HG03108 (cell line): Measurements from ENCODE around the gene IGF2.

ENCODE experiments used
- ATAC-seq: cut with Tn5 transposase; IDR thresholded peaks from one replicate; pipeline ENCODE4 v1.9.1; 2021; ENCODE audit warnings: moderate library complexity; ENCODE audit not compliant: unreplicated experiment

Gene IGF2

DNA sequence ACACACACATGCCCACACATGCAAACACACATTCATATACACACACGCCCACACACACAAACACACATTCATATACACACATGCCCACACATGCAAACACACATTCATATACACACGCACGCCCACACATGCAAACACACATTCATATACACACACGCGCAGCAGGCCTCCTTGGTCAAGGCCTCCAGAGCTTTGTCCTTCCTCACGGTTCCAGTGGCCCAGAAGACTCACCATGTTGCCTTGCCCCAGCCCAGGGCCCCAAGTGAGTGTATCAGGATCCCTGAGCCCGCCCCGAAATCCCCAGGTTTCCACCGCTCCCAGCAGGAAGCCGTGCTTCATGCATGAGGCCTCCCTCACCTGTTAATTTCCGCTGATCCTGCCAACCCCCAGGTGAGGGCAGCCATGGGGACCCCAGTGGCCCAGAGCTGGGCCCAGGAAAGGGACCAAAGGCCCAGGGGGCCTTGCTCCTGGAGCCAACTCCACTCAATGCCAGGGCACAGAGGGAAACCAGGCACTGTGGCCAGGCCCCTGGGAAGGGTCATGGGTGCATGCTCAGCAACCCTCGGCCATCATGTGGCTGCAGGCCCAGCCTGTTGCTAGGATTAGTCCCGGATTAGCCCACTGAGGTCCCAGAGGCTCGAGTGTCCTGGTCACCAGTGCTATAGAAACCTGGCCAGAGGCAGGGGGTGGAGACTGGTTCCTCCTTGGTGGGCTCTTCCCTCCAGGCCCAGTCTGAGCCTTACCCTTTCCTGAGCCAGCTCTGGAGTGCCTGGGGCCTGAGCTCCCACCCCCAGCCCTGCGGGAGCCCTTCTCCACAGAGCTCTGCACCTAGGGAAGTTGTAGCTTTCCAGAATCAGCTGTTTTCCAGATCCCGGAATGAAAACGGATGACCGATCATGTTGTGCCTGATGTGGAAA lies 34.4 kb downstream of the IGF2 start:
- no peak for ATAC-seq

DNA sequence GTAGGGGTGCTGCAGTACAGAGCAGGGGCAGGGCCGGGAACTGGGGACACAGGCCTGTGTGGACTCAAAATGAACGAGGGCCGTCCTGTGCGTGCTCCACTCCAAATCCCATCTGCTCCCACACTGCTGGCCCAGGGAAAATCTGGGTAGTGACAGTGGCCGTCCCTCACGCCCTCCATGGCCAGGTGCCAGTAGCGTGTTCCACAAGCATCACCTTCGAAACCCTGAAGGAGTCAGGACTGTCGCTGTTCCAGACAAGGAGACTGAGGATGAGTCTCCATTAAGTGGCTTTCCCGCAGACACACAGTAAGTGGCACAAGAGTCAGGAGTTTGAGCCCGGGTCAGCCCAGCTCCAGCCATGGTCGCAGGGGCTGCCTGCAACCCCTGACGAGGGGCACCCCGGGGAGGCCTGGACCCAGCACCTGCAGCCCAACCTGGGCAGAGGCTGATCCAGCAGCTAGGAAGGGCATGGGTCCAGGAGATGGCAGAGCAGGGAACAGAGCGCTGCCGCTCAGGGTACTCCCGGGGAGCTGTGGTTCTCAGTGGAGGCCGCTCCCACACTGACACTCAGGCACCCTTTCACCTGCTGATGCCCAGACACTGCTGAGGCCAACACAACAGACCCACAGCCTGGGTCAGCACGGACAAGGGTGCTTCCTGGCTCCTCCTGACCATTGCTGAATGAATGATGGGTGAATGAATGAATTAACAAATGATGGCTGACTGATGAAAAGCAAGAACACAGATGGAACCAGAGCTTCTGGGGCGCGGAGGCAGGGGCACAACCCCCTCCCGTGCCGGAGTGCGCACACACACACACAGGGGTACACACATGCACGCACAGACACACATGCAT lies 35.3 kb downstream of the IGF2 start:
- ATAC-seq, result no peak

DNA sequence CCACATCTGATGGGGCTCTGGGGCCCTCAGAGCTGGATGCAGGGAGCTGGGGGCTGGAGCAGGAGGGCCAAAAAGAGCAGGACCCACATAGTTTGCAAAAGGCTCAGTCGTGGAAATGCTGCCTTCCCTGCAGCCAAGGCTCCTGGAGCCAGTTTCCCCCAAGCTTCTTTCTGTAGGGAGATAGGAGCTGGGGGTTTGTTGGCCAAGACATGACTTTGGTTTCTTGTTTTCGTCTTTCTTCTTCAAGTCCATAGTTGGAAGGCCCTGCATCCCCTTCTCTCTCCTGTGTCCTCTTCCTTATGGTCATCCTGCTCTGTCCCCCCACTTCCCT lies 36.3 kb downstream of the IGF2 start:
- no peak for ATAC-seq

DNA sequence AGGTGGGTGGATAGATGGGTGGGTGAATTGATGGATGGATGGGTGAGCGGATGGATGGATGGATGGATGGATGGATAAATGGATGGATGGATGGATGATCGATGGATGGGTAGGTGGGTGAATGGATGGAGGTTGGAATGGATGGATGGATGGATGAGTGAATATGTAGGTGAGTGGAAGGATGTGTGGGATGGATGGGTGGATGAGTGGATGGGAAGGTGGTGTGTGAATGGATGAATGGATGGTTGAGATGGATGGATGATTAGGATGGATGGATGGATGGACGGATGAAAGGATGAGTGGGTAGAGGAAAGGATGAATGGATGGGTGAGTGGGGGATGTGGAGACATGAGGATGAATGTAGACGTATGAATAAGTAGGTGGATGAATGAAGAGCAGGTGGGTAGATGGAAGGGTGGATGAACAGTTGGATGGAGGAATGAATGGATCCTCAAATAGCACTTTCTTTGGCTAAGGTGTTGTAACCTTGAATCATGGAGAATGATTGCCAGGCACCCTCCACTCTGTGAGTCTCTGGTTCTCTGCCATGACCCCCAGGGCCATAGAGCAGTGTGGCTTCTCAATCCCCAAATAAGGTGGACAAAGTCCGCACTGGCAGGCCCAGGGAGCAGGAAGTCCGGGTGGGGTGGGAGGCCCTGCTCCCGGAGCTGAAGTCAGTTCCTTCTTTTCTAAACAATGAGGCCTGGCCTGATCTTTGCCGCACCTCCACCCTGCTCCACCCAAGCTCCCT lies 36.9 kb downstream of the IGF2 start:
- no peak for ATAC-seq

DNA sequence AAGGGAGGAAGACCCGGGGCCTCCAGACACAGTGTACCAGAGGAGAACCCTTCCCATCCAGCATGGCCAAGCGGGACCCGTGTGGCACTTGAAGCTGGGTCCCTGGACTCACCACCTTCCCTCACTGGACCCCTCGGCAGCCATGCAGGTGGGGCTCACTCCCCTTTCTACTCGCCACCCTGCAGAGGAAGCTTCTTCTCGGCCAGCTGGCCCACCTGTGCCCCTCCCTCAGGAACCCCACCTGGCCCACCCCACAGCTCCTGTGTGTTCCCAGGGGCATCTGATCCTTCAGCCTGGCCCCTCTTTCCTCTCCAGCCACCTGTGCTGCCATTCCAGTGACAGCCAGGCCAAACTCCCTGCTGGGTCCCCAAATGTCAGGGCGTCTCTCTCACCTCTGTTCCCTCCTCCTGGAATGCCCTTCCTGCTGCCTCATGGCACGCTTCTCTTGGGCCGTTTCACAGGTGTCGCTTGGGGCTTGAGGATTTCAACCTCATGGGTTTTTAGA lies 38.0 kb downstream of the IGF2 start:
- ATAC-seq, result no peak

DNA sequence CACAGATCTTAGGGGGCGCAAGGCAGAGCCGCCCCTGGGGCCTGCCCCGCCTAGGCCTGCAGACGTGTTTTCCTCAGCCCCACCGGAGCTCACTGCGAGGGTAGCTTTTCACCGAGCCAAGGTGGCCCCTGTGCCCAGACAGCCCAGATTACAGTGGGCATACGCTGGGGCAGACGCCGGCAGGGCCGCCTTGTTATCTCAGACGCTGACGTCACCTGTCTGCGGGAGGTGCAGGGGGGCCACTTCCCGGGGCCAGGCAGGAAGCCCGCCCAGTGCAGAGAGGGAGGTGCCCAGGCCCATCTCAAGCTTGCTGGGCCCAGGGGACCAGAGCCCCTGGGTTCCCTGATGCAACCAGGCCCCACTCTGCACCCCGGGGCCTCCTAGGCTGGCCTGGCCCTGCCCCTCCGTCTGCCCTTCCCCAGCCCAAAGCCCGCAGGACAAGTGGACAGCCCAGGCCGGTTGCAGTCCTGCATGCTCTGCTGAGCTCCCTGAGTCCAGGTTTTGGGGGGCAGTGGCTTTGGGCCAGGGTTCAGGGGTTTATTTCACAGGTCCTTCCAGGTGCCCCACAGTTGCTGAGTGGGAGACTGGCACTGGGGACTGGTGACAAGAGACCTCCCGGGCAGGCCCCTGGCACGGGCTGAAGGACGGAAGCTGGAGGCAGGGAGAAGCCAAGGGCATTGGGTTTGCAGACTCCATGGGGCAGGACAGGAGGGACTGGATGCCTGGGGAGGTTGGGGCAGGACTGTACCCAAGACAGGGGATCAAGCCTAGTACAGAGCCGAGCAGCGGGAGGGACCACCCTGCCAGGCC lies 38.6 kb downstream of the IGF2 start:
- ATAC-seq, result no peak

DNA sequence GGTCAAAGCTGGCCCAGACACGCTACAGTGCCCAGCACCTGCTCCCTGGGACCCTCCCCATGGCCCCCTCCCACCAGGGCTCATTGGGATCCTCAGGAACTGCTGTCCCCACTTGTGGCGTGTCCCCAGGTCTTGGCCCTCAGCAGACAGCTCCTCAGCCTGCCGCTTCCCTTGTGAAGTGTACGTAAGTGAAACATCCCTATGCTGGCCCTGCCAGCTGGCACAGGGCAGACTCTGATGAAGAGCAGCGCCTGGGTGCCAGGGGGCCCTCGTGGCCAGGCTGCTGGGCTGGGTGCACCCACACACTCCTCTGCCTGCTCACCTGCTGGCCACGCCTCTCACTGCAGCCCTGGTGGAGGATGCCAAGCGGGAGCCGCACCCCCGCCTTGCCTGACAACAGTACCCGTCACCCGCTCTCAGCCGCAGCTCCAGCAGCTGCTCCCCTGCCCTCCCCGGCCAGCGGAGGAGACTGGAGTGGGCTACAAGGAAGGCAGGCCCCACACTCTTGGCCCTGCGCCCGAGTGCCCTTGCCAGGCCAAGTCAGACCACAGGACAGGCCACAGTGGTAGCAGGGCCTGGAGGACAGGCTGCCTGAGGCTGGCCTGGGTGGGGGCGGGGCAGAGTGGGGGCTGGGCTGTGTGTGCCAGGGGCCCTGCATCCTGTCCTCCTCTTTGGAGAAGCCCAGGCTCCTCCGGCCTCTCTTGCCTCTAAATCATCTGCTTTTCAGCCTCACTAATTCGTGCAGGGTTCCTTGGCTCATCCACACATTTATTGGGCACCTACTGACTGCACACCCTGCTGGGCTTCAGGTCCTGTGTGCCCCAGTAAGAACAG lies 39.5 kb downstream of the IGF2 start:
- ATAC-seq, result no peak

DNA sequence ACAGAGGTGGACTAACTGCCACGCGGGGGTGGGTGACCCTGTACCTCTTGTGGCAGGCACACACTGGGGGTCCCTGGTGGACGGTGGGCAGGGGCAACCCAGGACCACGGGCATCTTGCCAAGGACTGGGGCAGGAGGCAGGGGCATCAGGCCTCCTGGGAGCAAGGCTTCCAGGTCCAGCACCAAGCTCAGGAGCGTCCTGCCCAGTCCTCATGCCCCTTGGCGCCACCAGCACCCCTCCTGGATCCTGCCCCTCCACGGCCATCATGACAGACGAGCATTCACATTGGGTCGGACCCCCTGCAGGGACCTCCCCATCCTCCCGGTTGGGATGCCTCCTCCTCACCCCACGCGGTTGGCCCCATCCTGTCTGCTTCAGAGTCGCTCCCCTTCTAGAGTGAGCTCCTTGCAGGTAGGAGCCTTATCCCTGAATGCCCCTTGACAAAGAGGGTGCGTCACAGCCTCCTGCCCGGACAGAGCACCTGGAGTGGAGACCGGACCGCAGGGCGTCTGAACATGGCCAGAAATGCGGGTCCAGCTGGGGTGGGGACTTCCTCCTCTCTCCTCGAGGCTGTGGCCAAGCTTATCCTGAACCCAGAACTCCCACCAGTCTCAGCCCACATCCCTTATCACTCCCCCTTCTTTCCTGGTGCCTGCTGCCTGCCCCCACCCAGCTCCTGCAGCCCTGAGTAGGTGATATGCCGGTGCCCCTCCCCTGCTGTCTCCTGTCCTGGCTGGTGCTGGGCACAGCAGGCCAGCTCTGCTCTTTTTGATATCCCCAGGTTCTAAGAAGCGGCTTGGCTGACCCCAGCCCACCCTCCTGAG lies 40.3 kb downstream of the IGF2 start:
- ATAC-seq, result no peak

DNA sequence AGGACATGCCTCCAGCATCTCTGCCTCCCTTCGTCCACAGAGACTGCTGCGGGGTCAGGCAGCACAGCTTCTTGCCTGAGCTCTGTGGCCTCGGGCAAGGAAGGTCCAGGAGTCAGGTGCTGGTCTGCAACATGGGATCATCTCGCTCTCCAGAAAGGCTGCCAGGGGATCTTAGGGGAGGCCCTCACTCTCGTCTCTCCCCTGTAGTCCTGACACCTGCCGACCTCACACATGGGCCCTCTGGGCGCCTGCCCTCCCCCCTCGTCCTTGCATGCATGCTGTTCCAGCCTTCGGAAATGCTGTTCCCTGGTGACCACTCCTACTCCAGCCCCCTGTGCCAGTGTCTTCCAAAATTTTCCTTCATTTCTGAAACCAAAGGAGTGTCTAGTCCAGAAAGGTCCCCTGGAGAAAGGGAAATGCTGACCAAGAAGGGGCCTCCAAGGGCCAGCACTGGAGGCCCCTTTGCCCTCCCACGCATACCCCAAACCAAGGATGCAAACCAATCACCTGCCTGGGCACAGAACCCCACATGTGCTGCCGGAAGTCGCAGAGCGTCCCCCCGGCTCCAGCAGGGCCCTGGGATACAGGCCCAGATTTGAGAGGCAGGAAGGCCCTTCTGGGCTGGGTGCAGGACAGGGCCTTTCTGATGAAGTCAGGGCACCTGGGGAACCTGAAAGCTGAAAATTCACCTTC lies 41.0 kb downstream of the IGF2 start:
- no peak for ATAC-seq

DNA sequence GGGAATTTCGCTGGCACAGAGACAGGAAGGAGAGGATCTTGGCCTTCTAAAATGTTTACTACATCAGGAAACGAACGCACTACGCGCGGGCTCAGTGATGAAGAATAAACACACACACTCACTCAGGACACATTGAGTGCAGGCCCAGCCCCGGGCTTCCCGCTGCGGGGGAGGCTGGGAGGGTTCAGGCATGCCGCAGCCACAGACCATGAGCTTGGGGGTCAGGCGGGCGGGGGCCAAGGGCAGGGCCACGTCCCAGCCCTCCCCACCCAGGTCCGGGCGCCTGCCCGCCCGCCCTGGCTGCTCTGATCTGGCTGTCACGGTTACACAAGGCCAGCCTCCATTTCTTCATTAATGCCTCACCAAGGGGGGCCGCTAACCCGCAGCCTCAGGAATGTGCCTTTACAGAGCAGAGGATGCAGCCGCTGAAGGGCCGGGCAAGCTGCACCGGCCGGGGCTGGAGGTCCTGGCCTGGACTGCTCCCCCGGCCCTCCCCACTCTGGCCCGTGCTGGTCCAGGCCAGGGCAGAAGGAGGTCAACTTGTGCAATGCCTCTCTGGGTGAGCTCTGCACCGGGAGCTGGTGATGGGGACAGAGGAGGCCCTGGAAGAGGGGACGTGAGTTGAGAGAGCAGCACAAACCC lies 41.7 kb downstream of the IGF2 start:
- ATAC-seq, result no peak

DNA sequence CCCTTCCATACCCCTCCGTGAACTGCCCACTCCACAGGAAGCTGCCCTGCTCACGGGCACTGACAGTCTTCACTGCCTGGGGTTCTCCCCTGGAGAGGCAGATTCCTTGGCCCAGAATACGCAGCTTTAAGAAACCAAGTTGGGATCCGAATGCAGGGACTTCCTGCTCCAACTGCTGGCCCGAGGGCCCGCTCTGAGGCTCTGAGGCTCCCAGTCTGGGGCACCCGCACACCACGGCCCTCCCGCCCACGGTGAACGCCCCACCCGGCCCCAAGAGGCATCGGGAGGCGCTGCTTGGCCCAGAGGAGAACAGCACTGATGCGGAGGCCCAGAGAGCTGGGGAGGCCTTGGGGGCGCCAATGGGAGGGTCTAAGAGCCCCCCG lies 42.3 kb downstream of the IGF2 start:
- ATAC-seq, result no peak

DNA sequence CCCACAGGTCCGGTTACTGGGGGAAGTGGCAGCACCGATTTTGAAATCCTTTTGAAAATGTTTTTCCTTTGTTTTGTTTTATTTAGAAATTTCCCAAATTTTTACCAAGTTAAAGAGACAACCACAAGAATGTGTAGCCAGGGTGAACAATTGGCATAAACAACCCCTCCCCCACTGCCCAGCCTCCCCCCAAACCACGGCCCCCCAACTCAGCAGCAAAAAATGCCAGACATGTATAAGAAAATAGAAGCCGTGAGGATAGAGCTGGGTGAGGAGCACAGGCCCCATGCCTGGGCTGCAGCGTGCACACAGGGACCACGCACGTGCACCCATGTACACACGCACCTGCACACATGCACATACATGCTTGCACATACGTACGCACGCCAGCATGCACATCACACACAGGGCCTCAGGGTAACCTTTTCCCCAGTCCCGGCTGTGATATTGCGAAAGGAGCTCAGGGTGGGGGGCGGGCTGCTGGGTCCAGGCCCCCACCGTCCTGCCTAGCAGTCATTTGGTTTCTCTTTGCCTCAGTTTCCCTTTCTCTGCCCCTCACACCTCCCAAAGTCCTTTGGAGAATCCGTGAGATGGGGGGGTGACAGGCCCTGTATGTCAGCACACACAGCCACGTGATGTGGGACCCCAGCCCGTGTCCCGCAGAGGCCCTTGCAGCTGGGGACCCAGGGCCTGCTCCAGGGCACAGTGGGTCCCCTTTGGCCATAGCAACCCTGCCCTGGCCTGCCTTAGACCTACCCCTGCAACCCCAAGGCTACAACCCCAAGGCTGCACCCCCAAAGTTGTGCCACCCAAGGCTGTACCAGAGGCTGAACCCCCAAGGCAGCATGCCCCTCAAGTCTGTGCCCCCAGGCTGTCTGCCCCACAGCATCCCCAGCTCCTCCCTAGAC lies 42.9 kb downstream of the IGF2 start:
- ATAC-seq, result no peak

DNA sequence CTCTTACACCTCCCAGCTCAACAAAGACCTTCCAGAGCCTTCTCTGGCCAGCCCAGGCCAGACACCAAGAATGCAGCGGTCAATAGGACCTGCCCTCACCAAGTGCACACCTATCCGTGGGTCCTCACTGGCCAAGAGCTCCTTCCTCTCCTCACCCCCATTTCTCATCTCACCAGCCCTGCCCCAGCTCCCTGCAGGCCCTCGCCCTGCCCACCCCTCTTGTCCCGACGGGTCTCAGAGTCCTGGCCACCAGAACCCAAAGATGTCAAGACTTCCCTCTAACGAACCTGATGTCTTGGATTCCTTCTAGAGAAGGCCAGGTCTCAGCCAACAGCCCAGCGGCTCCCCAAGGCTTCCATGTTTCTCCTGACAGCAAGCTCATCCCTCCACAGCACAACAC lies 43.6 kb downstream of the IGF2 start:
- ATAC-seq, result no peak

DNA sequence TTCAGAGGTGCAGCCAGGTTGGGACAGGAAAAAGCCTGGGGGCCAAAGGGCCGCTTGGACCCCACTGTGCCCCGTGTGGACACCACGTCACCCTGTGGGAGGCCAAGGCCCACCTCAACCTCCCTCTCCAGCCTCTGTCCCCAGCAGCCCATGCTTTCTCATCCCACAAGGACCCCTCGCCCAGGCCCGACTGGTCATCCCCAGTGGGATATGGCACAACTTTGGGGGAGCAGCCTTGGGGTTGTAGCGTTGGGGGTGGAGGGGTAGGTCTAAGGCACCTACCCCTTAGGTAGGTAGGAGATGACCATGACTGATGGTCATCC lies 44.0 kb downstream of the IGF2 start:
- no peak for ATAC-seq

DNA sequence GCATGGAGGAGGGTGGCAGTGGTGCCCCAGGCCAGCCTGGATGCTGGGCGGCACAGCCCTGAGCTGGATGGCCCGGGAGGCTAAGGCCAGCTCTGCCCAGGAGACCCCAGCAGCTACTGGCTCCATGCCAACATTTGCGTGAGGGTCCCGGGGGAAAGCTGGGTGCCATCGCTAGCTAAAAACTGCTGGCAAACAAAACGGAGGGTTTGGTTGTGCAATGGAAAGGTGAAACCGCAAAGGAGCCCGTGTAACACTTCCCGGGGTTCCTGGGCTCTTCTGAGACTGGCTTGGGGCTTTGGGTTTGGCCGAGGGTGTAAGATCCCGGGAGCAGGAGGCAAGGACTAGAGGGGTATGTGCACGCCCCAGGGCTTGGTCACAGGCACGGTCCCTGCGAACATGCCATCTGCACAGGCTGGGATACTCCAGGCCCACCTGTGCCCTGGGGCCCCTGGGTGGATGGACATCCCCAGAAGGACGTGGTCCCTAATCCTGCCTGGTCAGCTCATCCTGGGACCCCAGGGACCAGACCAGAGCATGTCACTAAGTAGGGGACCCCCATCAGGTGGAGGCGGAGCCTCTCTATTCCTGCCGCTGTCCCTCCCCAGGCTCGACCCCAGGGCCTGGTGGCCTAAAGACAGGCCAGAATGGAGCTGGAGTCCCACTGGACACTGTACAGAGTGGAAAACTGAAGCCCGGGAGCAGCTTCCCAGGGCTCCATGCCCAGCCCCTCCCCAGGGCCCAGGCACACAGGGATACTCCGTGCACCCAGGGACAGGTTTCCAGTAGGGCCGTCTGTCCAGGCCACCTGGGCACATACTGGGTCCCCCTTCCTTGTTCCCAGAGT lies 44.6 kb downstream of the IGF2 start:
- no peak for ATAC-seq
